A549 (cell line): ENCODE results near the gene BOK.

Source experiments
- EP300 ChIP-seq, 2 experiments: fragments of >200 bp; sonication (Bioruptor Twin); formaldehyde crosslinking; IDR thresholded peaks; 2 replicates in 1 of 2; 3 replicates in 1 of 2; pipeline ENCODE4 v1.6.1; 2016 to 2017
- KDM1A ChIP-seq: fragments of 200-600 bp; sonication (generic); IDR thresholded peaks from 2 replicates; pipeline ENCODE4 v1.6.1; 2016; ENCODE audit warnings: low read depth, mild to moderate bottlenecking
- POLR2A ChIP-seq: IDR thresholded peaks from 2 replicates; pipeline ENCODE4 v1.6.1; 2012; ENCODE audit warnings: mild to moderate bottlenecking, low read length
- RAD21 ChIP-seq, 2 experiments: fragments of >200 bp in 1 of 2; sonication (Bioruptor Twin) in 1 of 2; formaldehyde crosslinking in 1 of 2; IDR thresholded peaks in 1 of 2; conservative IDR thresholded peaks in 1 of 2; 2 replicates in 1 of 2; 3 replicates in 1 of 2; pipeline ENCODE4 v1.6.1; 2012 to 2018; ENCODE audit warnings: inconsistent platforms in 1 of 2
- ZFP36 ChIP-seq: fragments of 450-650 bp; IDR thresholded peaks from 2 replicates; pipeline ENCODE4 v1.6.1; 2014; ENCODE audit warnings: borderline replicate concordance; ENCODE audit not compliant: partially characterized antibody
- TF ChIP-seq, protein P1 (sequence below): fragments of 150-350 bp; IDR thresholded peaks from 2 replicates; pipeline ENCODE4 v1.6.1; 2014; ENCODE audit warnings: low read depth, mild to moderate bottlenecking, low read length
- TF ChIP-seq, protein P2 (sequence below): fragments of >200 bp; sonication (Bioruptor Twin); formaldehyde crosslinking; IDR thresholded peaks from 3 replicates; pipeline ENCODE4 v1.5.1; 2016
- TF ChIP-seq, protein P3 (sequence below): fragments of >200 bp; sonication (Bioruptor Twin); formaldehyde crosslinking; IDR thresholded peaks from 2 replicates; pipeline ENCODE4 v1.6.1; 2016
- TF ChIP-seq, protein P4 (sequence below): fragments of 450-650 bp; IDR thresholded peaks from 2 replicates; pipeline ENCODE4 v1.6.1; 2014; ENCODE audit warnings: antibody characterized with exemption

DNA sequence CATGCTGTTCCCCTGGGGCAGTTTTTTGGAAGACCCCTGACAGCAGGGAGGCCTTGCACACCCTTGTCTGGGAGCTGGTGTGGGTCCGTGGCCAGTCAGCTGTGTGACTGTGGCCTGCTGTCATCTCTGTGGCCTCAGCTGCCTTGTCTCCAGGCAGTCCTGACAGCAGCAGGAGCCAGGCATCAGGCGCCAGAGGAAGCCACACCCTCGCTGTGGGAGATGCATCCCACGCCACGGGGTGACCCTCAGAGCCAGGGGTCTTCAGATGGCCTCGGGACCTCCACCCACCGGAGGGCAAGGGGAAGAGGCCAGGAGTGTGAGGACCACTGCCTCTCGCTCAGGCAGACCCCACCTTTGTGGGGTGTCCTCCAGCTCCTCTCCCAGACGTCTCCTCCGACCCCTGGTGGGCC is 5.0 kb downstream of the BOK start:
- TF ChIP-seq, protein P1, sequence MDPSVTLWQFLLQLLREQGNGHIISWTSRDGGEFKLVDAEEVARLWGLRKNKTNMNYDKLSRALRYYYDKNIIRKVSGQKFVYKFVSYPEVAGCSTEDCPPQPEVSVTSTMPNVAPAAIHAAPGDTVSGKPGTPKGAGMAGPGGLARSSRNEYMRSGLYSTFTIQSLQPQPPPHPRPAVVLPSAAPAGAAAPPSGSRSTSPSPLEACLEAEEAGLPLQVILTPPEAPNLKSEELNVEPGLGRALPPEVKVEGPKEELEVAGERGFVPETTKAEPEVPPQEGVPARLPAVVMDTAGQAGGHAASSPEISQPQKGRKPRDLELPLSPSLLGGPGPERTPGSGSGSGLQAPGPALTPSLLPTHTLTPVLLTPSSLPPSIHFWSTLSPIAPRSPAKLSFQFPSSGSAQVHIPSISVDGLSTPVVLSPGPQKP = no peak
- TF ChIP-seq, protein P2, sequence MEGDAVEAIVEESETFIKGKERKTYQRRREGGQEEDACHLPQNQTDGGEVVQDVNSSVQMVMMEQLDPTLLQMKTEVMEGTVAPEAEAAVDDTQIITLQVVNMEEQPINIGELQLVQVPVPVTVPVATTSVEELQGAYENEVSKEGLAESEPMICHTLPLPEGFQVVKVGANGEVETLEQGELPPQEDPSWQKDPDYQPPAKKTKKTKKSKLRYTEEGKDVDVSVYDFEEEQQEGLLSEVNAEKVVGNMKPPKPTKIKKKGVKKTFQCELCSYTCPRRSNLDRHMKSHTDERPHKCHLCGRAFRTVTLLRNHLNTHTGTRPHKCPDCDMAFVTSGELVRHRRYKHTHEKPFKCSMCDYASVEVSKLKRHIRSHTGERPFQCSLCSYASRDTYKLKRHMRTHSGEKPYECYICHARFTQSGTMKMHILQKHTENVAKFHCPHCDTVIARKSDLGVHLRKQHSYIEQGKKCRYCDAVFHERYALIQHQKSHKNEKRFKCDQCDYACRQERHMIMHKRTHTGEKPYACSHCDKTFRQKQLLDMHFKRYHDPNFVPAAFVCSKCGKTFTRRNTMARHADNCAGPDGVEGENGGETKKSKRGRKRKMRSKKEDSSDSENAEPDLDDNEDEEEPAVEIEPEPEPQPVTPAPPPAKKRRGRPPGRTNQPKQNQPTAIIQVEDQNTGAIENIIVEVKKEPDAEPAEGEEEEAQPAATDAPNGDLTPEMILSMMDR = no peak
- TF ChIP-seq POLR2A (no peak), EP300 (IDR thresholded peaks at IDR 0.05) (no peak), ZFP36 (no peak), KDM1A (no peak), RAD21 (conservative IDR thresholded peaks at IDR 0.05 in 1 of 2, IDR thresholded peaks at IDR 0.05 in 1 of 2) (no peak)
- TF ChIP-seq, protein P3, sequence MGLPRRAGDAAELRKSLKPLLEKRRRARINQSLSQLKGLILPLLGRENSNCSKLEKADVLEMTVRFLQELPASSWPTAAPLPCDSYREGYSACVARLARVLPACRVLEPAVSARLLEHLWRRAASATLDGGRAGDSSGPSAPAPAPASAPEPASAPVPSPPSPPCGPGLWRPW = no peak
- TF ChIP-seq, protein P4, sequence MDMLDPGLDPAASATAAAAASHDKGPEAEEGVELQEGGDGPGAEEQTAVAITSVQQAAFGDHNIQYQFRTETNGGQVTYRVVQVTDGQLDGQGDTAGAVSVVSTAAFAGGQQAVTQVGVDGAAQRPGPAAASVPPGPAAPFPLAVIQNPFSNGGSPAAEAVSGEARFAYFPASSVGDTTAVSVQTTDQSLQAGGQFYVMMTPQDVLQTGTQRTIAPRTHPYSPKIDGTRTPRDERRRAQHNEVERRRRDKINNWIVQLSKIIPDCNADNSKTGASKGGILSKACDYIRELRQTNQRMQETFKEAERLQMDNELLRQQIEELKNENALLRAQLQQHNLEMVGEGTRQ = no peak
